HepG2 (cell line): ENCODE measurements around the gene CDKL5.

Experiments used
- CTCF ChIP-seq: sonication (generic); formaldehyde crosslinking; IDR thresholded peaks from 2 replicates; pipeline ENCODE4 v1.5.0; 2020; ENCODE audit warnings: mild to moderate bottlenecking, missing genetic modification reagents, moderate library complexity
- PBX2 ChIP-seq: IDR thresholded peaks from 2 replicates; pipeline ENCODE4 v1.6.1; 2016; ENCODE audit warnings: control low read depth
- PRDM15 ChIP-seq: sonication (generic); formaldehyde crosslinking; IDR thresholded peaks from 2 replicates; pipeline ENCODE4 v1.4.0; 2020; ENCODE audit warnings: missing genetic modification reagents
- RXRA ChIP-seq: sonication (generic); formaldehyde crosslinking; IDR thresholded peaks from 2 replicates; pipeline ENCODE4 v1.5.1; 2020; ENCODE audit warnings: missing genetic modification reagents
- SMAD3 ChIP-seq: sonication (generic); formaldehyde crosslinking; IDR thresholded peaks from 2 replicates; pipeline ENCODE4 v1.4.0; 2020; ENCODE audit warnings: missing genetic modification reagents
- SP2 ChIP-seq: sonication (generic); formaldehyde crosslinking; IDR thresholded peaks from 2 replicates; pipeline ENCODE4 v1.5.1; 2020; ENCODE audit warnings: mild to moderate bottlenecking, missing genetic modification reagents
- SRF ChIP-seq: IDR thresholded peaks from 2 replicates; pipeline ENCODE4 v1.6.1; 2011; ENCODE audit warnings: mild to moderate bottlenecking, low read depth, low read length, moderate library complexity
- U2AF2 ChIP-seq: fragments of 200-400 bp; formaldehyde crosslinking; IDR thresholded peaks from 2 replicates; pipeline ENCODE4 v1.6.1; 2017; ENCODE audit warnings: low read depth, mild to moderate bottlenecking, low read length
- ZNF331 ChIP-seq: sonication (generic); formaldehyde crosslinking; IDR thresholded peaks from 2 replicates; pipeline ENCODE4 v1.4.0; 2020; ENCODE audit warnings: missing genetic modification reagents
- ZNF660 ChIP-seq: sonication (generic); formaldehyde crosslinking; IDR thresholded peaks from 2 replicates; pipeline ENCODE4 v1.5.1; 2020; ENCODE audit warnings: mild to moderate bottlenecking, low read depth, missing genetic modification reagents, borderline replicate concordance
- ZSCAN30 ChIP-seq: sonication (generic); formaldehyde crosslinking; IDR thresholded peaks from 2 replicates; pipeline ENCODE4 v1.5.0; 2020; ENCODE audit warnings: mild to moderate bottlenecking, missing genetic modification reagents

- no peak for TF ChIP-seq CTCF (CRISPR knock-in tag)
- TF ChIP-seq ZNF660 (CRISPR knock-in tag): no peak
- TF ChIP-seq SRF: no peak
- no peak for TF ChIP-seq U2AF2
- no peak for TF ChIP-seq SMAD3
- TF ChIP-seq PRDM15 (CRISPR knock-in tag): no peak
- no peak for TF ChIP-seq ZSCAN30 (CRISPR knock-in tag)
- TF ChIP-seq ZNF331 (CRISPR knock-in tag): no peak
- TF ChIP-seq PBX2 (CRISPR knock-in tag): no peak
- no peak for TF ChIP-seq SP2
- TF ChIP-seq RXRA (CRISPR knock-in tag): no peak
These were observed 239.5 kb downstream of the CDKL5 start for GRCh38 chrX:18664947-18665346.
